Cardiac muscle cell (in vitro differentiated cells and primary cell): ENCODE results near the gene LRMDA. TPM values are rescaled to one million over a fixed set of nuclear protein-coding genes. Genes with fewer than 3 reads are reported as not detected.
"Not testable (repeated sequence)": the region's sequence is repeated elsewhere in the genome, so short reads cannot be mapped to it uniquely, and the experiment has no call there.

Experiments used
- DNase-seq, 2 donors: peaks; one replicate each; pipeline versions ENCODE4 v3.0.0 to v3.0.0-alpha.2; 2010 to 2017; ENCODE audit warnings: low read depth in 1 of 2, low spot score in 1 of 2
- H3K27ac ChIP-seq: fragments of 200-600 bp; sonication (generic); 2 replicates; pipeline ENCODE4 v1.5.1; 2016
- H3K27me3 ChIP-seq: fragments of 200-600 bp; sonication (generic); 2 replicates; pipeline ENCODE4 v1.6.0; 2016; ENCODE audit warnings: control low read depth
- H3K36me3 ChIP-seq: fragments of 200-600 bp; sonication (generic); 2 replicates; pipeline ENCODE4 v1.5.1; 2016; ENCODE audit warnings: control low read depth
- H3K4me1 ChIP-seq: fragments of 200-600 bp; sonication (generic); 2 replicates; pipeline ENCODE4 v1.8.1; 2017; ENCODE audit warnings: low read depth, mild to moderate bottlenecking, mixed run types
- H3K4me3 ChIP-seq: fragments of 200-600 bp; sonication (generic); 2 replicates; pipeline ENCODE4 v1.5.1; 2016; ENCODE audit warnings: mild to moderate bottlenecking
- H3K9me3 ChIP-seq: fragments of 200-600 bp; sonication (generic); 2 replicates; pipeline ENCODE4 v1.5.1; 2017; ENCODE audit warnings: low read depth, mild to moderate bottlenecking, control low read depth
- polyA plus RNA-seq: library from polyadenylated mRNA; unstranded; fragments of >200 nt; fragmentation: Nextera tagmentation; extraction: Ambion mirVana; gene quantifications from 2 replicates; pipeline ENCODE4 v1.2.1, GENCODE V29; 2016
- total RNA-seq: library from RNA; depleted of rRNA; stranded (reverse); fragments of >200 nt; gene quantifications from 2 replicates; pipeline ENCODE4 v1.2.3, GENCODE V29; 2016
- TF ChIP-seq, protein P1 (sequence below): IDR thresholded peaks from 2 replicates; pipeline ENCODE4 v1.5.1; 2012; ENCODE audit warnings: low read depth, mild to moderate bottlenecking, low read length

Gene LRMDA
- total and polyA plus RNA-seq, 2 experiments from 2014 or later, result 6.2 to 11.7 TPM

DNA sequence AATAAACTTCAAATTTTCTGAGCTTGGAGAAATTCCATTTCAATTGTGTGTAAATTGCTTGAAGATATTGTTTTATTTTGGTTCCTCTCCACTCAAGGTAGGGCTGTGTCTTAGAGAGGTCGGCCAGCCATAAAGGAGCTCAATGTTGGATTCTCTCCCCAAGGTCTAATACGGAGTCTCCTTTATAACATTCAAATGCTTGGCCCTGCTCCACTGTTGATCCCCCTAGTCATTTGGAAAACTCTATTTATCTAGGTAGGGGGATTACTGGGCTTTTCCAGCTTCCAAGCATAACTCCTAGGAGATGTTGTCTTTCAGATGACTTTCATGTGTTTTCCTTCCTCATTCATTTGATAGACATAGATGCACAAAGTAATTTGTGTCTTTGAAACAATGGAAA is 170.9 kb downstream of the LRMDA start:
- H3K27ac ChIP-seq, result no peak overlapping the region
- H3K36me3 ChIP-seq, result no peaks in the 10 kb centered on the region
- peaks cover 47% of the 10 kb centered on the region for H3K4me1 ChIP-seq
- DNase-seq, result no peak
- H3K27me3 ChIP-seq, result peaks cover 6% of the 10 kb centered on the region
- TF ChIP-seq, protein P1, sequence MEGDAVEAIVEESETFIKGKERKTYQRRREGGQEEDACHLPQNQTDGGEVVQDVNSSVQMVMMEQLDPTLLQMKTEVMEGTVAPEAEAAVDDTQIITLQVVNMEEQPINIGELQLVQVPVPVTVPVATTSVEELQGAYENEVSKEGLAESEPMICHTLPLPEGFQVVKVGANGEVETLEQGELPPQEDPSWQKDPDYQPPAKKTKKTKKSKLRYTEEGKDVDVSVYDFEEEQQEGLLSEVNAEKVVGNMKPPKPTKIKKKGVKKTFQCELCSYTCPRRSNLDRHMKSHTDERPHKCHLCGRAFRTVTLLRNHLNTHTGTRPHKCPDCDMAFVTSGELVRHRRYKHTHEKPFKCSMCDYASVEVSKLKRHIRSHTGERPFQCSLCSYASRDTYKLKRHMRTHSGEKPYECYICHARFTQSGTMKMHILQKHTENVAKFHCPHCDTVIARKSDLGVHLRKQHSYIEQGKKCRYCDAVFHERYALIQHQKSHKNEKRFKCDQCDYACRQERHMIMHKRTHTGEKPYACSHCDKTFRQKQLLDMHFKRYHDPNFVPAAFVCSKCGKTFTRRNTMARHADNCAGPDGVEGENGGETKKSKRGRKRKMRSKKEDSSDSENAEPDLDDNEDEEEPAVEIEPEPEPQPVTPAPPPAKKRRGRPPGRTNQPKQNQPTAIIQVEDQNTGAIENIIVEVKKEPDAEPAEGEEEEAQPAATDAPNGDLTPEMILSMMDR, result no peak
- no peak overlapping the region for H3K4me3 ChIP-seq
- no peaks in the 10 kb centered on the region for H3K9me3 ChIP-seq

DNA sequence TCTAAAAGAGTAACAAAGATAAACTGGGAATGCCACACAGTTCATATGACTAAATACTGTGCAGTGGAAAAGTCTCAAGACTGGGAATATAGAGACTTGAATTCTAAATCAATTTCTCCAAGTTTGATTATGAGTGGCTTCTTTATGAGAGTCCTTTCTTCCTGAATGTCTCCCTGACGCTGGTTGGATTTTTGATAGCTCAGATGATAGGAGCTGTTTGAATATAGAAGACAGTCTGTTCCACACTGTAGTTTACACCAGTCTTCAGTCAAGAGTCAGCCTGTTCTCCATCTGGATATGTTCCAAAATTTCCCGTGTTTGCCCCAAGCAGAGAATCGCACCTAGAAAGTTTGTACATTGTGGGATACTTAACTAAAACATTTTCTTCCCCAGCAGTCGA is 173.7 kb downstream of the LRMDA start:
- Histone ChIP-seq H3K4me3 (no peak overlapping the region), H3K9me3 (no peaks in the 10 kb centered on the region), H3K4me1 (peaks cover 38% of the 10 kb centered on the region), H3K36me3 (no peaks in the 10 kb centered on the region), H3K27ac (no peak overlapping the region), H3K27me3 (peaks cover 6% of the 10 kb centered on the region)
- no peak for DNase-seq
- TF ChIP-seq, protein P1, result no peak

DNA sequence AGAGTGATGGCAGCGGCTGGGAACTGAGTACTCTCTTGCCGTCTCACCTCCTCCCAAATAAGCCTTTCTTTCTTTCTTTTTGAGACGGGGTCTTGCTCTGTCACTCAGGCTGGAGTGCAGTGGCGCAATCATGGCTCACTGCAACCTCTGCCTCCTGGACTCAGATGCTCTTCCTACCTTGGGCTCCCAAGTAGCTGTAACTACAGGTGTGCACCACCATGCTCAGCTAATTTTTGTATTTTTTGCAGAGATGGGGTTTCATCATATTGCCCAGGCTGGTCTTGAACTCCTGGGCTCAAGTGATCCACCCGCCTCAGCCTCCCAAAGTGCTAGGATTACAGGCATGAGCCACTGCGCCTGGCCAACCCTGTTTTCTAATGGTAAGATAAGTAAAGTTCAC is 174.4 kb downstream of the LRMDA start:
- not testable (repeated sequence) for DNase-seq, H3K9me3 ChIP-seq, H3K27me3 ChIP-seq, H3K4me3 ChIP-seq, H3K36me3 ChIP-seq, H3K27ac ChIP-seq
- H3K4me1 ChIP-seq, result peaks cover 31% of the 10 kb centered on the region

DNA sequence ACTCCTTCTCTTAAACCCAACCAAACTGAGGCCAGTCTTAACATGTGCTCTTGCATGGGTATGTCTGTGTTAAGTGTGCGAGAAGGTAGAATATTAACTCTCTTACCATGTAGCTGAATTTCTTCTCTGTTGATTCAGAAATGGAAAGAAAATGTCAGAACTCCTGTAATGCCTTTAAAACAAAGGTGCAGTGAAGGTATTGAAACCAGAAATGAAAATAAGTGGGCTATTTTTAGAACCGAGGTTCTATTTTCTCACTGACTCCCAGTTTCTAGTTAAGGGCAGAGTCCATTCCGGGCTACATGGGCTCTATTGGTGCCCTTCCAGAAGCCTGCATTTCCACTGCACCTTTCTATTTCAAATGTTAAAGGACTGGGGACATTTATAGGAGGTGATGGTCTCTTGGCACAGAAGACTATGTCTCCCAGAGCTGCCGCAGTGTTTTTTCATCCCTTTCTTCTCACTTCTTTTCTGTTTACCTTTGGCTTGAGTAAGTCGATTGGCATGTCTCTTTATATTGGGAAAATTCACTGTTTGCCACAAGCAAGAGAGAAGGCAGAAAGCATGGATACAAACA is 174.9 kb downstream of the LRMDA start:
- Histone ChIP-seq H3K4me1 (peaks cover 26% of the 10 kb centered on the region), H3K36me3 (no peaks in the 10 kb centered on the region), H3K9me3 (no peaks in the 10 kb centered on the region), H3K27ac (no peak overlapping the region), H3K27me3 (peaks cover 6% of the 10 kb centered on the region), H3K4me3 (no peak overlapping the region)
- TF ChIP-seq, protein P1, result no peak
- DNase-seq, result no peak

DNA sequence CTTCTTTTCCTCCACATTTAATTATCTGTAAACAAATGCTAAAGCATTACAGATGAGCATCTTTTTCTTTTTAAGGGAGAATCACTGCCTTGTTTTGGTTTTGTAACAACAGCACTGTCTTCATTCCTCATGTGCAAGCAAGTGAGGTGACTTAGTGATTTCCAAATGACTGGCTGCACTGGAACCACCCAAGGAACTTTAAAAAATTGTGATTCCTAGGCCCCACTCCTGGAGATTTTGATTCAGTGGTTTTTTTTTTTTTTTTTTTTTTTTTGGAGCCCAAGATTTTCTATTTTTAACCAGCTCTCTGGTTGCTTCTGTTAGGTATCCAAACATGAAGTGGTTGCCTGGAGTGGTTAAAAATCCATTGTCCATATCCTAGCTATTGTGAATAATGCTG is 176.2 kb downstream of the LRMDA start:
- Histone ChIP-seq H3K9me3 (no peaks in the 10 kb centered on the region), H3K36me3 (no peaks in the 10 kb centered on the region), H3K4me3 (no peak overlapping the region), H3K4me1 (peaks cover 25% of the 10 kb centered on the region), H3K27me3 (peaks cover 6% of the 10 kb centered on the region), H3K27ac (no peak overlapping the region)
- peak in 1 of 2 donors; percentile 15 for DNase-seq
- TF ChIP-seq, protein P1, result no peak

DNA sequence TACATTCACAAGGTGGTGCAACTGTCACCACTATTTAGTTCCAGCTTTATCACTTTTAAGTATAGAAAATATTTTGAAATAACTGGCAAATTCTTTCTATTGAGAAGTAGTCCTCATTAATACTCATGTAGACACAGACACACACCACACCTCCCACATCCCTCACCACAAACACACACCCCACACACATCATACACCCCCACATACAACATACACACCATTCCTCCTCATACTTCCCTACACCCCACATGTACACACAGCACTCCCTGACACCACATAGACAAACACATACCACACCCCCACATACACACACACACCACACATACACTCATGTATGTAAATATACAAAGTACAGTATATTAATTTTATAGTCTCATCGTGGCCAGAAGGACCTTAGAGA is 178.8 kb downstream of the LRMDA start:
- H3K4me3 ChIP-seq, result no peak overlapping the region
- H3K9me3 ChIP-seq, result no peaks in the 10 kb centered on the region
- H3K27ac ChIP-seq, result no peak overlapping the region
- no peak for DNase-seq
- H3K4me1 ChIP-seq, result peaks cover 40% of the 10 kb centered on the region
- H3K27me3 ChIP-seq, result no peaks in the 10 kb centered on the region
- TF ChIP-seq, protein P1, result no peak
- H3K36me3 ChIP-seq, result no peaks in the 10 kb centered on the region
